Hair follicular keratinocyte (primary cell): ENCODE data around the gene ZKSCAN5. TPM values are rescaled to one million over a fixed set of nuclear protein-coding genes. Genes with fewer than 3 reads are reported as not detected.

Source experiments
- total RNA-seq: library from RNA; depleted of rRNA; stranded (reverse); fragments of >200 nt; gene quantifications from 2 replicates; pipeline ENCODE4 v1.2.3, GENCODE V29; 2015

ZKSCAN5 gene
- 6.4 and 7.0 TPM in 2 replicates for total RNA-seq

DNA sequence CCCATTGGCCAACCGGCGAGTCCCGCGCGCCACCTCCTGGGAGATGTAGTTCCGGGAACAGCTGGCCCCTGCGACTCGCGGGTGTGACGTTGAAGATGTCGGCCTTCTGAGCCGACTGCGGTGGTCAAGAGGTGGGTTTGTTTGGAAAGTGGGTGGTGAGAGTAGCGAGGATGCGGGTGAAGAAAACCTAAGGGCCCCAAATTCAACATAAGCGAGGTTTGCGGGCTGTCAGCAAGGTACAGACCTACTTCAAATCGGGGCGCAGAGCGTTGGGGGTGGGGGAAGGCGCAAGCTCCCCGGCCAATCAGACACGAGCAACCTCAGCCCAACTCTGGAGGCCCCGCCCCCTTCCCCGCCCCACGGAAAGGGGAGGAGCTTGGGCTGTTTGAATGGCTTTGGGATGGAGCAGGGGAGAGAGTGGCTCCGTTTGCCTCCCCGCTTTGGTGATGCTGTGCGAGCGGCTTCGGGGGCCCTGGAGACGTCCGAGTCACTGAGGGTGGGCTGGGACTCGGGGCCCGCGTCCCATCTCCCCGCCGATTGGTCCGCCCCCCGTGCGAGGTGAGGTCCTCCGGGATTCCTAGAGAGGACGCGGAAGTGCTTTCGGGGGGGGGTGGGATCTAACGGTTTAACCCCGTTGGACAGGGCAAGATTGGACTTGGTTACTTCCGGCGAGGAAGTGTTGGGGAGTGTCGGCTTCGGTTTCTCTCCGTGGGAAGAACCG, at the start of gene ZKSCAN5:
Gene ZKSCAN5 (plus strand): TSS at position 60 of the 721 bp plus-strand sequence. CDS start 1,383 bp downstream, outside the sequence.

DNA sequence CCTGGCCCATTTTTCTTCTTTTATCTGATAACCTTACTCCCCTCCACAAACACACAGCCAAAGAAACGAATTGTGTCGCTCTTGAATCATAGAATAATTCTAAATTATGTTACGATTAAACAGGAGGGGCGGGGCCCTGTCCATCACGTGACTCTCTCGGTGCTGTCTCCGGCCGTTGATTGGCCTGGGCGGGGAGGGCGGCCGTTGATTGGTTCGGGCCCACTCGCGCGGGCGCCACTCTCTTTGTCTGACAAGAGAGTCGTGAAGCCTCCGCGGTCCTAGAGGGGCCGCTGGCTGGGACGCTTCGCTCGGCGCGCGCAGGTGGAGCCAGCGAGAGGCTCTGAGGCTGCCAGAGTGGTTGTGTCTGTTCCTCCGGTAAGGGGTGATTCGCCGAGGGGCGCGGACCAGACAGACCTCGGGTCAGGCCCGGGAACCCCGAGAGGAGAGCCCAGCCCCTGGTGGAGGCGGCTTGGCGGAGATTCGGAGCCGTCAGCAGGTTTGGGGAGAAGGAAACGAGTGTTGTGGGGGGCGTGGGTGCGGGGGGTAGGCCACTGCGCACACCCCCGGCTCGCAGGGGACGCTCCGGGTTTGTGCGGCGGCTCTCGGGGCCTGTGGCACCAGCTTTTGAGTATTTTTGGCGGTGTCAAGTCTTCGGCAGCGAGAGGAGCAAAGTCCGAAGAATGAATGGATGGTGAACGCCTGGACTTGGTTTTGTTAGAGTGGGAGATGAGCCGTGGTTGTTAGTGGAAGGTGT, 31.7 kb upstream of the ZKSCAN5 start, which contains the start of gene ZNF789:
Gene ZNF789 (plus strand): TSS at position 330 of the 754 bp plus-strand sequence. CDS start 3,567 bp downstream, outside the sequence.

DNA sequence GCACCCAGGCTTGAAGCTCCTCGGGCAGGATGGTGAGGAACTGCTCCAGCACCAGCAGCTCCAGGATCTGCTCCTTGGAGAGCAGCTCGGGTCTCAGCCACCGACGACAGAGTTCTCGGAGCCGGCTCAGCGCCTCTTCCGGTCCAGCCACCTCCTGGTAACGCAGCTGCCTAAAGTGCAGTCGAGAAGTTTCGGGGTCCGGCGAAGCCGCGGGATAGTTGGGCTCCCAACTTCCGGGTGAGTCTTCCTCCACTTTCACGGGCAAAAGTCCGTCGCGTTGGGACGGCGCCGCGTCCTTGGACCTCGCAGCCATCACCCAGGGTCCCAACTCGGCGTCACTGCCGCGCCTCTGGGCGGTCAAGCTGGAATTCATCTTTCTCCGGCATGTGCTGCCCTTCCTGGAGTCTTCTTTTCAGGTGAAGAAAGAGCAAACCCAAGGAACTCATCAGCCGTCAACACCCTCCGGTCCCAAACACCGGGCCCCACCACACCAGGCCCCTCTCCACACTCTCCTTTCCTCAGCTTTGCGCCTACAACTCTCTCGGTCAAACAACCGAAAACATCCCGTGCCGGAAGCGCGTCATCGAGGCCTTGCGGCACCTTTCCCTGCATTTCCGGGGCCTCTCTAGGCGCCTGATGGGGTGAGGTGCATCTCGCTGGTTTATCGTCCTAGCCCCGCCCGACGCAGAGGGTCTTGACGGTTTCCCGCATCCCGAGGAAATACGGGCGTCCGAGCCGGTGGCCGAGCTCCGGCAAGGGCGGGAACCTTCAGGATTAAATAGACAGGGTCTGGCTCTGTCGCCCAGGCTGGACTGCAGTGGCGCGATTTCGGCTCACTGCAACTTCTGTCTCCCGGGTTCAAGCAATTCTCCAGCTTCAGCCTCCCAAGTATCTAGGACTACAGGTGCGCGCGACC, 4.5 kb upstream of the ZKSCAN5 start, which contains the start of gene ZNF394:
Gene ZNF394 (minus strand): TSS at position 561 of the 916 bp plus-strand sequence. CDS start 188 bp downstream, at position 373.

DNA sequence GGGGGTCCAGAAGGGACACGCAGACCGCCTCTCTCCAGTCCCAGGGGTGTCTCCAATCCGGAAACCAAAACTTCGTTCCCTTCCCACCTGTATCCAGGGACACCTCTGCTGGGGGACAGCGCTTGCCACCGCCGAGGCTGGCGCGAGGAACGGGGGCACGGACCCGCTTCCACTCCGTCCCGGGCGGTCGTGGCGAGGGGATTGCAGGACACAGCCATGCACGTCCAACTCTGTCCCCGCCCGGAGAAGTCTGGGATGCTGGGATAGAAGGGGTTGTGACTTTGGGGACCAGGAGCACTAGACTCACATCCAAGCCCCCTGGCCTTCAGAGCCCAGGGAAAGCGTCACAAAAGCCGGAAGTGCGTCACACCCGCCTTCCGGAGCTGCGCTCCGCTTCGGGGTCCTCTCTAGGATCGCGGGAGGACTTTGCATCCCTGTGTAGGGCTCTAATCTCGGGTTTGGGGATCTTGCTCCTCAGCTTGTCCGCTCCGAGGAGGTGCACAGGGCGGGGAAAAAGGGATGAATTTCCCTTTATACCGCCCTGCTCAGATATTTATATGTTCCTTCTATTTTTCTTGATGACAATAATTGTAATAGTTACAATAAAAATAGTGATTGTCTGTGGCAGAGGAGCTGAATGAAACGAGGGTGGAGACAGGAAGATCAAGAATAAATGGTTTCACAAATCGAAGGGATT, 47.5 kb downstream of the ZKSCAN5 start, which contains the start of gene FAM200A:
Gene FAM200A (minus strand): TSS at position 348 of the 697 bp plus-strand sequence. CDS start 3,707 bp downstream, outside the sequence.

DNA sequence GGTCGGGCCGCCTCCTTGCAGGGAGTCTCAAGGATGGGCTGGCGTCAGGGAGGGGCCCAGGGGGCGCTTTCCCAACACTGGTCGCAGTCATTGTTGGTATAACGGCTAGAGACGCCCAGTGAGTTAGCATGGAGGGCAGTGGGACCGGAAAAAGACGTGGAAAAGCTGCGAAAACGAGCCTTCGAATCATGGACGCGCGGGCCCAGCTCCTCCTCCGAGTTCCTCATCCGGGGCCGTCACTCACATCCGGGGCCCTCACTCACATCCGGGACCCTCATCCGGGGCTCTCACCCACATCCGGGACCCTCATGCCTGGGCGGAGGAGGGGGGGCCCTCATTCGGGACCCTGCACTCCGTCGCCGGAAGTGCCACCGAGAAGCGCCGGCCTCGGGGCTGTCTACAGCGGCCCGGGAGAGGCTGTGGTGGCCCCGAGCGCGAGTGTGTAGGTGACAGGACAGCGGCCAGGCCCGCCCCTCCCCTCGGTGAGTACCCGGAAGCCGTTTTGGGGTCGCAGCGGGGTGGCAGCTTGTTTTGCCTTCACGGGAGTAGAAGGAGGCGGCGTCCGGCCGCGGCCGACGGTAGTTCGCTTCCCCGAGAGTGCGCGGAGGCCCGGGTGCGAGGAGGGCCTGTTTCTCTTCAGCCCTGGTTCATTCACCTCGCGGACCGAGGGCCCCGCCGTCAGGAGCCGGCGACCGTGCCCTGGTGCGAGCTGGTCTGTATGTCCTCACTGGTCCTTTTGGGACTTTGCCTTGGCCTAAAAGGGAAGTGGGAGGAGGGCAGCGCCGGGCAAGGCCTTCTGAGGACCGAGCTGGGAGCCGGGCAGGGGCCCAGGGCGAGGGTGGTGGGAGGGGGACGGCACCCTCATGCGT, 54.1 kb downstream of the ZKSCAN5 start, which contains the start of gene ZNF655:
Gene ZNF655 (plus strand): TSS at position 337 of the 869 bp plus-strand sequence. CDS start 1,918 bp downstream, outside the sequence.

Other genes starting within 250 kb of the ZKSCAN5 start
- gene MYH16, start 231.8 kb upstream of the ZKSCAN5 start, total RNA-seq = 1.1 and 1.2 TPM in 2 replicates
- gene ARPC1A, start 178.8 kb upstream of the ZKSCAN5 start, total RNA-seq = 192 and 200 TPM in 2 replicates
- 450 and 486 TPM in 2 replicates for gene ARPC1B, start 129.9 kb upstream of the ZKSCAN5 start, total RNA-seq
- gene PDAP1, start 96.1 kb upstream of the ZKSCAN5 start, total RNA-seq = 102 and 201 TPM in 2 replicates
- gene BUD31, start 95.7 kb upstream of the ZKSCAN5 start, total RNA-seq = 75.7 and 110 TPM in 2 replicates
- gene PTCD1, start 65.9 kb upstream of the ZKSCAN5 start, total RNA-seq = 2.7 and 8.9 TPM in 2 replicates
- gene CPSF4, start 65.7 kb upstream of the ZKSCAN5 start, total RNA-seq = 27.7 and 33.9 TPM in 2 replicates
- gene ATP5MF, start 38.5 kb upstream of the ZKSCAN5 start, total RNA-seq = 2,257 and 3,102 TPM in 2 replicates
- 0.86 and 3.5 TPM in 2 replicates for gene ZNF789, start 31.8 kb upstream of the ZKSCAN5 start, total RNA-seq
- 14.7 and 14.8 TPM in 2 replicates for gene ZNF394, start 4.4 kb upstream of the ZKSCAN5 start, total RNA-seq
- gene FAM200A, start 47.5 kb downstream of the ZKSCAN5 start, total RNA-seq = 3.4 and 4.7 TPM in 2 replicates
- gene ZNF655, start 54.0 kb downstream of the ZKSCAN5 start, total RNA-seq = 44.3 and 46.9 TPM in 2 replicates
- gene TMEM225B, start 93.6 kb downstream of the ZKSCAN5 start, total RNA-seq = 0.47 TPM in 1 of 2 replicates, not detected in the other
- 5.6 and 10.6 TPM in 2 replicates for gene ZSCAN25, start 112.3 kb downstream of the ZKSCAN5 start, total RNA-seq
- 0.53 and 2.3 TPM in 2 replicates for gene CYP3A5, start 175.3 kb downstream of the ZKSCAN5 start, total RNA-seq
- gene CYP3A7, start 230.5 kb downstream of the ZKSCAN5 start, total RNA-seq = not detected in 2 replicates